GM19395 (cell line): ENCODE data around the gene EVX2.

Experiments used
- ATAC-seq: cut with Tn5 transposase; IDR thresholded peaks from one replicate; pipeline ENCODE4 v1.9.1; 2021; ENCODE audit warnings: mild to moderate bottlenecking, moderate library complexity; ENCODE audit not compliant: unreplicated experiment

EVX2 gene

GRCh38 chr2:176122052-176122682 is 38.4 kb upstream of the EVX2 start:
- no peak for ATAC-seq

- no peak for ATAC-seq
Measured at GRCh38 chr2:176121190-176122051, 37.7 kb upstream of the EVX2 start.

GRCh38 chr2:176120364-176121189 is 36.8 kb upstream of the EVX2 start:
- no peak for ATAC-seq

GRCh38 chr2:176118601-176119339 is 35.0 kb upstream of the EVX2 start:
- ATAC-seq, result no peak

- ATAC-seq, result no peak
Measured at GRCh38 chr2:176117823-176118371, 34.1 kb upstream of the EVX2 start.

GRCh38 chr2:176117162-176117822 is 33.5 kb upstream of the EVX2 start:
- ATAC-seq, result no peak

- ATAC-seq, result no peak
Measured at GRCh38 chr2:176115883-176116813, 32.4 kb upstream of the EVX2 start, which contains the start of gene HOXD10. HOXD10 (plus strand) TSS chr2:176116778; CDS start chr2:176116834, 56 bp downstream.

- no peak for ATAC-seq
Measured at GRCh38 chr2:176114930-176115625, 31.3 kb upstream of the EVX2 start.

GRCh38 chr2:176114120-176114929 is 30.6 kb upstream of the EVX2 start:
- no peak for ATAC-seq

GRCh38 chr2:176112375-176113302 is 28.9 kb upstream of the EVX2 start:
- ATAC-seq, result no peak

GRCh38 chr2:176111846-176112374 is 28.1 kb upstream of the EVX2 start:
- no peak for ATAC-seq

GRCh38 chr2:176111309-176111663 is 27.5 kb upstream of the EVX2 start:
- no peak for ATAC-seq

GRCh38 chr2:176110415-176111308 is 26.9 kb upstream of the EVX2 start:
- no peak for ATAC-seq

GRCh38 chr2:176109946-176110345 is 26.2 kb upstream of the EVX2 start:
- no peak for ATAC-seq
